AG04450 (cell line): ENCODE data around the gene PRLHR. TPM values are rescaled to one million over a fixed set of nuclear protein-coding genes. Genes with fewer than 3 reads are reported as not detected.

Source experiments
- CTCF ChIA-PET: fragments of 300-600, 350-600 bp; formaldehyde crosslinking; extraction: SDS; loops from one replicate; lab custom pipeline; 2022; ENCODE audit warnings: antibody characterized with exemption, inconsistent platforms; lab: Charles Lee
- POLR2A ChIA-PET: fragments of 350-600 bp; formaldehyde crosslinking; extraction: SDS; loops from one replicate; lab custom pipeline; 2021; ENCODE audit warnings: antibody characterized with exemption, inconsistent platforms; lab: Yijun Ruan, JAX
- DNase-seq: peaks from one replicate; pipeline ENCODE4 v3.0.0-alpha.2; 2011; ENCODE audit warnings: low read depth, low spot score
- H3K27ac ChIP-seq: one replicate; pipeline ENCODE4 v1.5.1; 2012; ENCODE audit warnings: low read depth, low read length, control low read depth
- H3K27me3 ChIP-seq: one replicate; pipeline ENCODE4 v1.6.0; 2012; ENCODE audit warnings: low read length; ENCODE audit not compliant: control insufficient read depth, insufficient read depth
- H3K4me3 ChIP-seq: 2 replicates; pipeline ENCODE4 v1.5.1; 2011; ENCODE audit warnings: mild to moderate bottlenecking, low read depth, low read length, control low read depth
- H3K9me3 ChIP-seq: 2 replicates; pipeline ENCODE4 v1.5.1; 2012; ENCODE audit warnings: low read length; ENCODE audit not compliant: control insufficient read depth, insufficient read depth
- polyA plus RNA-seq: library from polyadenylated mRNA; depleted of rRNA; stranded (reverse); fragments of >200 nt; gene quantifications from 2 replicates; pipeline ENCODE4 v1.2.3, GENCODE V29; 2011; rRNA removed
- TF ChIP-seq, protein P1 (sequence below): IDR thresholded peaks from 2 replicates; pipeline ENCODE4 v1.5.1; 2011; ENCODE audit warnings: low read depth, low read length, control low read depth, inconsistent platforms

The PRLHR gene
- polyA plus RNA-seq, 1 experiment: not detected

DNA sequence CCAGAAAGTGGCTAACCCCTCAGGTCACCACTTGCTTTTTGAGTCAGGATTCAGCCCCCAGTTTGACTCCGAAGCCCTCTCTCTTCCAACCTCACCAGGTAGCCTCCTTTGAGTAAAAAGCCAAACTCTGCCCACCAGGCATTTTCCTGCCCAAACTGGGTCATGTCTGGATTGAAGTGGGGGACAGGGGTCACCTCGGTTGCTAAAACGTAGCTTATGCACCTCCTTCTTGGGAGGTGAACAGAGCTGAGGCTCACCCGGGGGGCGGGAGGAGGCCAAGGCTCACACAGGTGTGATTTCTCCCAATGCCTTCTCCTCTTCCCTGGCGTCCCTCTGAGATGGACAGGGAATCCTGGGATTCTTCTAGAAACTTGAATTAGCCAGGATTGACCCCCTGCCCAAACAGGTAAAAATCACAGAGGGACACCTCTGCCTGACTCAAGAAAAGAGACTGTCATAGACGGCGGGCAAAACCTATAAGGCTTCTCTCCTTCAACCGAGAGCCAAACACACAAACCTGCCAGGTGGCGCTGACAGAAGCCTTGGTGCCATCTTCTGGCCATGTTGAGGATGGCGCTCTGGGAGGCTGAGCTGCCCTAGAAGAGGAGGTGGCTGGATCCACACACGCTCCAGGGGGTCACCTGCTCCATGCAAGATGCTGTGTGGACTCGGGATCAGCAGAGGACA lies 51.6 kb downstream of the PRLHR start:
- DNase-seq: no peak
- TF ChIP-seq, protein P1, sequence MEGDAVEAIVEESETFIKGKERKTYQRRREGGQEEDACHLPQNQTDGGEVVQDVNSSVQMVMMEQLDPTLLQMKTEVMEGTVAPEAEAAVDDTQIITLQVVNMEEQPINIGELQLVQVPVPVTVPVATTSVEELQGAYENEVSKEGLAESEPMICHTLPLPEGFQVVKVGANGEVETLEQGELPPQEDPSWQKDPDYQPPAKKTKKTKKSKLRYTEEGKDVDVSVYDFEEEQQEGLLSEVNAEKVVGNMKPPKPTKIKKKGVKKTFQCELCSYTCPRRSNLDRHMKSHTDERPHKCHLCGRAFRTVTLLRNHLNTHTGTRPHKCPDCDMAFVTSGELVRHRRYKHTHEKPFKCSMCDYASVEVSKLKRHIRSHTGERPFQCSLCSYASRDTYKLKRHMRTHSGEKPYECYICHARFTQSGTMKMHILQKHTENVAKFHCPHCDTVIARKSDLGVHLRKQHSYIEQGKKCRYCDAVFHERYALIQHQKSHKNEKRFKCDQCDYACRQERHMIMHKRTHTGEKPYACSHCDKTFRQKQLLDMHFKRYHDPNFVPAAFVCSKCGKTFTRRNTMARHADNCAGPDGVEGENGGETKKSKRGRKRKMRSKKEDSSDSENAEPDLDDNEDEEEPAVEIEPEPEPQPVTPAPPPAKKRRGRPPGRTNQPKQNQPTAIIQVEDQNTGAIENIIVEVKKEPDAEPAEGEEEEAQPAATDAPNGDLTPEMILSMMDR: peak; percentile 27
- Histone ChIP-seq H3K4me3 (no peak overlapping the region), H3K27me3 (no peaks in the 10 kb centered on the region), H3K27ac (no peak overlapping the region), H3K9me3 (no peaks in the 10 kb centered on the region)
- ChIA-PET POLR2A (no interaction called here), CTCF (no interaction called here)

DNA sequence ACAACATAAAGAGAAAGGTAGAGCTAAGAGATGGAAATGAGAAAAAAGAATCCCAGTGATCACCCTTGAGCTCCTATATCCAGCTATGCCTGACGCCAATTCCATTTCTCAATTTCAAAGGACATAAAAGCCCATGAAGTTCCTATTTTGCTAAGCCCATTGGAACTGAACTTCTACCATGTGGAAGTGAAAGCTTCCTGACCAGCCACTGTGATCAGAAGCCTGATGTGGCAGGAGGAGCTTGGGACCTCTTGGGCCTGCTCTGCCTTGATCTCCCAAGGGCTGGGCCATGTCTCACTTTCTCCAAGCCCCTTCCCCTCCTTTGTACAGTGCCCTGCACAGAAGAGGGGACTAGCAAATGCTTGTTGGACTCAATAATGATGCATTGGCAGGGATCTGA lies 52.7 kb downstream of the PRLHR start:
- no peak overlapping the region for H3K4me3 ChIP-seq
- ChIA-PET POLR2A (no interaction called here), CTCF (no interaction called here)
- TF ChIP-seq, protein P1: no peak
- no peaks in the 10 kb centered on the region for H3K9me3 ChIP-seq
- H3K27me3 ChIP-seq: no peaks in the 10 kb centered on the region
- DNase-seq: no peak
- no peak overlapping the region for H3K27ac ChIP-seq

DNA sequence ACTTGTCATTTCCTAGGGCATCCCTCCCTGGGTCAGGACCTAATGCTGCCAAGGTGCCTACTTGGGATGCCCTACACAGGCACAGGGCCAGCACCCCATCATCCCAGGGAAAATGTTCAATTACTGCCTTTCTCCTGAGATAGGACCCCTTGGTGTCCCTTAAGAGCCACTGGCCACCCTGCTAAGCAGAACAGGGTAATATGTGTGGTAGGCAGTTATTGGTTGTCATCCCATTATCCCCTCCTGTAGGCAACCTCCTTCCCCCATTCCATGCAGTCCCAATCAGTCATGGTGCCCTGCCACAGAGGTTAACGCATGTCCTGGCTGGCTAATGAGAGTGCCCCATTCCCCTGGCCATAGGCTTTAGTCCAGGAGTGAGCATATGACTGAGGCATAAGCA lies 53.2 kb downstream of the PRLHR start:
- H3K27ac ChIP-seq: no peak overlapping the region
- no peak overlapping the region for H3K4me3 ChIP-seq
- no peaks in the 10 kb centered on the region for H3K27me3 ChIP-seq
- POLR2A ChIA-PET: no interaction called here
- TF ChIP-seq, protein P1: no peak
- CTCF ChIA-PET: no interaction called here
- no peak for DNase-seq
- no peaks in the 10 kb centered on the region for H3K9me3 ChIP-seq

DNA sequence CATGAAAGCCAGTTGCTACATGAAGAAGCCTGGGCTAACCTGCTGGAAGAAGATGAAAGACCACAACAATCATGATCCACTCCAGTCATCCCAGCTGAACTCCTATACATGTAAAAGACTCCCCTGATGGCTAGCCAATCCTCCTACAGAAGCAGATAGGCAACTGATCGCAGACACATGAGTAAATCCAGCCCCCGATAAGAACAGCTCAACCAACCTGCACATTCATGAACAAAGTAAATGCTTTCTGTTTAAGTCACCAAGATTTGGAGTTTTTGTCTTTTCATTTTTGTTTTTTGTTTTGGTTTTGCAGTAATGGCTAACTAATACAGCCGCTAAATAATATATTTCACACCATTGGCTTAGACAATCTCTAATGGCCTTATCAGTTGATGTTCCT lies 53.7 kb downstream of the PRLHR start:
- CTCF ChIA-PET: no interaction called here
- DNase-seq: no peak
- TF ChIP-seq, protein P1: no peak
- no peak overlapping the region for H3K4me3 ChIP-seq
- POLR2A ChIA-PET: no interaction called here
- no peaks in the 10 kb centered on the region for H3K27me3 ChIP-seq
- H3K9me3 ChIP-seq: no peaks in the 10 kb centered on the region
- no peak overlapping the region for H3K27ac ChIP-seq

Other genes starting within 250 kb of the PRLHR start
- gene CACUL1, start 159.3 kb upstream of the PRLHR start, polyA plus RNA-seq: 12.4 and 15.3 TPM in 2 replicates